Measurements from ENCODE around the gene OR10A5. TPM values are rescaled to one million over a fixed set of nuclear protein-coding genes. Genes with fewer than 3 reads are reported as not detected.

OR10A5 gene
- total RNA-seq, 1 donor from 2014 or later: not detected

- no peak overlapping the region for H3K4me3 ChIP-seq (ENCODE audit: low read depth, low read length)
- no peak for DNase-seq (ENCODE audit: low read depth)
- no peak for TF ChIP-seq CTCF (conservative IDR thresholded peaks at IDR 0.05; ENCODE audit: low read depth, low read length)
These were observed 21.2 kb upstream of the OR10A5 start for GRCh38 chr11:6824136-6824823.

- TF ChIP-seq CTCF (conservative IDR thresholded peaks at IDR 0.05; ENCODE audit: low read depth, low read length): no peak
- DNase-seq (ENCODE audit: low read depth): no peak
- H3K4me3 ChIP-seq (ENCODE audit: low read depth, low read length): no peak overlapping the region
These were observed 20.2 kb upstream of the OR10A5 start for GRCh38 chr11:6825231-6825744.

- no peak overlapping the region for H3K4me3 ChIP-seq (ENCODE audit: low read depth, low read length)
- no peak for TF ChIP-seq CTCF (conservative IDR thresholded peaks at IDR 0.05; ENCODE audit: low read depth, low read length)
- no peak for DNase-seq (ENCODE audit: low read depth)
These were observed 17.4 kb upstream of the OR10A5 start for GRCh38 chr11:6828103-6828502.

GRCh38 chr11:6833356-6833755 is 12.1 kb upstream of the OR10A5 start:
- TF ChIP-seq CTCF (conservative IDR thresholded peaks at IDR 0.05; ENCODE audit: low read depth, low read length): no peak
- no peak overlapping the region for H3K4me3 ChIP-seq (ENCODE audit: low read depth, low read length)
- no peak for DNase-seq (ENCODE audit: low read depth)

GRCh38 chr11:6834021-6834420 is 11.5 kb upstream of the OR10A5 start:
- no peak for DNase-seq (ENCODE audit: low read depth)
- no peak overlapping the region for H3K4me3 ChIP-seq (ENCODE audit: low read depth, low read length)
- TF ChIP-seq CTCF (conservative IDR thresholded peaks at IDR 0.05; ENCODE audit: low read depth, low read length): no peak

GRCh38 chr11:6841694-6842093 is 3.8 kb upstream of the OR10A5 start:
- no peak overlapping the region for H3K4me3 ChIP-seq (ENCODE audit: low read depth, low read length)
- TF ChIP-seq CTCF (conservative IDR thresholded peaks at IDR 0.05; ENCODE audit: low read depth, low read length): no peak
- DNase-seq (ENCODE audit: low read depth): no peak

GRCh38 chr11:6843670-6844069 is 1.8 kb upstream of the OR10A5 start:
- TF ChIP-seq CTCF (conservative IDR thresholded peaks at IDR 0.05; ENCODE audit: low read depth, low read length): no peak
- no peak overlapping the region for H3K4me3 ChIP-seq (ENCODE audit: low read depth, low read length)
- DNase-seq (ENCODE audit: low read depth): no peak
